MM.1S (cell line): Measurements from ENCODE around the gene STOX2.

Experiments used
- DNase-seq: peaks from one replicate; pipeline ENCODE4 v3.0.0-alpha.2; 2015
- H2AFZ ChIP-seq: fragments of 300-600 bp; sonication (generic); 2 replicates; pipeline ENCODE4 v1.6.0; 2016; ENCODE audit warnings: antibody characterized with exemption, low read length
- H3F3A ChIP-seq: fragments of 300-600 bp; sonication (generic); 2 replicates; pipeline ENCODE4 v1.6.1; 2016; ENCODE audit warnings: mild to moderate bottlenecking, antibody characterized with exemption, low read length, moderate library complexity, mixed read lengths; ENCODE audit not compliant: insufficient read depth
- H3K27ac ChIP-seq: fragments of 300-600 bp; sonication (generic); 2 replicates; pipeline ENCODE4 v1.5.1; 2016; ENCODE audit warnings: mild to moderate bottlenecking, low read length
- H3K27me3 ChIP-seq: fragments of 300-600 bp; sonication (generic); replicated peaks from 2 replicates; pipeline ENCODE4 v1.6.0; 2016; ENCODE audit warnings: low read length; ENCODE audit not compliant: insufficient read depth
- H3K36me3 ChIP-seq: fragments of 300-600 bp; sonication (generic); replicated peaks from 2 replicates; pipeline ENCODE4 v1.6.1; 2016; ENCODE audit warnings: mild to moderate bottlenecking, low read length, mixed read lengths; ENCODE audit not compliant: insufficient read depth
- H3K4me1 ChIP-seq: fragments of 300-600 bp; sonication (generic); 2 replicates; pipeline ENCODE4 v1.6.1; 2016; ENCODE audit warnings: low read length, mixed read lengths
- H3K4me2 ChIP-seq: fragments of 300-600 bp; sonication (generic); 2 replicates; pipeline ENCODE4 v1.6.0; 2016; ENCODE audit warnings: low read depth, low read length
- H3K4me3 ChIP-seq: fragments of 300-600 bp; sonication (generic); 2 replicates; pipeline ENCODE4 v1.5.1; 2016; ENCODE audit warnings: low read length, mixed read lengths
- H3K79me2 ChIP-seq: fragments of 300-600 bp; sonication (generic); 2 replicates; pipeline ENCODE4 v1.6.1; 2016; ENCODE audit warnings: mixed run types, low read length, mixed read lengths
- H3K9ac ChIP-seq: fragments of 300-600 bp; sonication (generic); 2 replicates; pipeline ENCODE4 v1.6.1; 2016; ENCODE audit warnings: low read length, mixed read lengths
- H3K9me2 ChIP-seq: fragments of 300-600 bp; sonication (generic); replicated peaks from 2 replicates; pipeline ENCODE4 v1.6.1; 2016; ENCODE audit warnings: mild to moderate bottlenecking, low read length, mixed read lengths; ENCODE audit not compliant: insufficient read depth
- H3K9me3 ChIP-seq: fragments of 300-600 bp; sonication (generic); replicated peaks from 2 replicates; pipeline ENCODE4 v1.6.1; 2016; ENCODE audit warnings: mild to moderate bottlenecking, low read length, mixed read lengths; ENCODE audit not compliant: insufficient read depth
- H4K20me1 ChIP-seq: fragments of 300-600 bp; sonication (generic); 2 replicates; pipeline ENCODE4 v1.6.1; 2016; ENCODE audit warnings: mild to moderate bottlenecking, low read length, moderate library complexity, mixed read lengths; ENCODE audit not compliant: insufficient read depth
- EZH2 ChIP-seq: fragments of 300-600 bp; sonication (generic); optimal IDR thresholded peaks from 2 replicates; pipeline ENCODE3; 2017; ENCODE audit warnings: low read depth, mild to moderate bottlenecking, antibody characterized with exemption, low read length, mixed read lengths
- EZH2phosphoT487 ChIP-seq: fragments of 300-600 bp; sonication (generic); IDR thresholded peaks from 2 replicates; pipeline ENCODE4 v1.6.1; 2018; ENCODE audit warnings: antibody characterized with exemption, low read length
- TF ChIP-seq, protein P1 (sequence below): fragments of 300-600 bp; sonication (generic); IDR thresholded peaks from 2 replicates; pipeline ENCODE4 v1.5.1; 2016; ENCODE audit warnings: antibody characterized with exemption, low read length, mixed read lengths

Gene STOX2

GRCh38 chr4:183995570-183995969, 90.5 kb downstream of the STOX2 start:
- Histone ChIP-seq H4K20me1 (no peaks in the 10 kb centered on the region), H2AFZ (no peak overlapping the region), H3K79me2 (no peaks in the 10 kb centered on the region), H3K27ac (no peak overlapping the region), H3K4me1 (no peaks in the 10 kb centered on the region), H3K9ac (no peak overlapping the region), H3K4me2 (no peak overlapping the region), H3K9me2 (no peaks in the 10 kb centered on the region), H3K4me3 (no peak overlapping the region), H3K36me3 (no peaks in the 10 kb centered on the region), H3K9me3 (no peaks in the 10 kb centered on the region), H3K27me3 (no peaks in the 10 kb centered on the region), H3F3A (no peaks in the 10 kb centered on the region)
- no peak for TF ChIP-seq EZH2phosphoT487
- TF ChIP-seq, protein P1, sequence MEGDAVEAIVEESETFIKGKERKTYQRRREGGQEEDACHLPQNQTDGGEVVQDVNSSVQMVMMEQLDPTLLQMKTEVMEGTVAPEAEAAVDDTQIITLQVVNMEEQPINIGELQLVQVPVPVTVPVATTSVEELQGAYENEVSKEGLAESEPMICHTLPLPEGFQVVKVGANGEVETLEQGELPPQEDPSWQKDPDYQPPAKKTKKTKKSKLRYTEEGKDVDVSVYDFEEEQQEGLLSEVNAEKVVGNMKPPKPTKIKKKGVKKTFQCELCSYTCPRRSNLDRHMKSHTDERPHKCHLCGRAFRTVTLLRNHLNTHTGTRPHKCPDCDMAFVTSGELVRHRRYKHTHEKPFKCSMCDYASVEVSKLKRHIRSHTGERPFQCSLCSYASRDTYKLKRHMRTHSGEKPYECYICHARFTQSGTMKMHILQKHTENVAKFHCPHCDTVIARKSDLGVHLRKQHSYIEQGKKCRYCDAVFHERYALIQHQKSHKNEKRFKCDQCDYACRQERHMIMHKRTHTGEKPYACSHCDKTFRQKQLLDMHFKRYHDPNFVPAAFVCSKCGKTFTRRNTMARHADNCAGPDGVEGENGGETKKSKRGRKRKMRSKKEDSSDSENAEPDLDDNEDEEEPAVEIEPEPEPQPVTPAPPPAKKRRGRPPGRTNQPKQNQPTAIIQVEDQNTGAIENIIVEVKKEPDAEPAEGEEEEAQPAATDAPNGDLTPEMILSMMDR = no peak
- TF ChIP-seq EZH2 = no peak
- DNase-seq = no peak

- no peak for TF ChIP-seq EZH2phosphoT487
- no peak for TF ChIP-seq EZH2
- TF ChIP-seq, protein P1 = no peak
- Histone ChIP-seq H3K27ac (no peak overlapping the region), H3K4me3 (no peak overlapping the region)
Measured at GRCh38 chr4:183996868-183997267, 91.8 kb downstream of the STOX2 start.

DNA sequence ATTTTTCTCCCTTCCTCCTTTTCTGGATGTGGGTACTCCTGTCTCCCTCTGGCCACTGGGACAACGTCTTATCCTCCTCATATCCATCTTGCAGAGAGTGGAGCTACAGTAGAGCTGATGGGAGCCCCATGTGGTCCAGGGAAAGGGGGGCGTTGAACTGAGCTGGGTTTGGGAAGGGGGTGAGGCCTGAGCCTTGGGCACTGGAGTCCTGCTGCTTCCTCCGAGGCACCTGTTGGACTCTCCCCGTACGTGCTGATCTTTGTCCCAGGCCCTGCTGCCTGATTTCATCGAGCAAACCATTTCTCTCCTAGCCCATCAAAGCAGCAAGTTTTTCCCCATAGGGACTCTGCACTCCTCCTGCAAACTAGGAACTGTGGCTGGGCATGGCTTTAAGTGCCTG, 94.3 kb downstream of the STOX2 start:
- Histone ChIP-seq H3K27ac (no peak overlapping the region), H3K4me1 (no peaks in the 10 kb centered on the region), H3K79me2 (no peaks in the 10 kb centered on the region), H3K9me2 (no peaks in the 10 kb centered on the region), H3K27me3 (no peaks in the 10 kb centered on the region), H3K4me3 (no peak overlapping the region), H3K9me3 (no peaks in the 10 kb centered on the region), H3F3A (no peaks in the 10 kb centered on the region), H3K4me2 (no peak overlapping the region), H3K36me3 (no peaks in the 10 kb centered on the region), H3K9ac (no peak overlapping the region), H2AFZ (no peak overlapping the region), H4K20me1 (no peaks in the 10 kb centered on the region)
- TF ChIP-seq, protein P1 = no peak
- TF ChIP-seq EZH2 (no peak), EZH2phosphoT487 (no peak)
- no peak for DNase-seq

More at GRCh38 chr4:183996868-183997267, 91.8 kb downstream of the STOX2 start:
- Histone ChIP-seq H4K20me1 (no peaks in the 10 kb centered on the region), H3F3A (no peaks in the 10 kb centered on the region), H2AFZ (no peak overlapping the region), H3K9ac (no peak overlapping the region), H3K79me2 (no peaks in the 10 kb centered on the region), H3K4me2 (no peak overlapping the region), H3K9me2 (no peaks in the 10 kb centered on the region), H3K9me3 (no peaks in the 10 kb centered on the region), H3K27me3 (no peaks in the 10 kb centered on the region), H3K4me1 (no peaks in the 10 kb centered on the region), H3K36me3 (no peaks in the 10 kb centered on the region)
- DNase-seq = no peak
